ENCODE measurements around the gene SKP1. TPM values are rescaled to one million over a fixed set of nuclear protein-coding genes. Genes with fewer than 3 reads are reported as not detected.

The SKP1 gene
- total RNA-seq, result 100 to 1,000 TPM; 129 to 207 TPM
- polyA plus RNA-seq, result 100 to 1,000 TPM; 298 to 407 TPM

DNA sequence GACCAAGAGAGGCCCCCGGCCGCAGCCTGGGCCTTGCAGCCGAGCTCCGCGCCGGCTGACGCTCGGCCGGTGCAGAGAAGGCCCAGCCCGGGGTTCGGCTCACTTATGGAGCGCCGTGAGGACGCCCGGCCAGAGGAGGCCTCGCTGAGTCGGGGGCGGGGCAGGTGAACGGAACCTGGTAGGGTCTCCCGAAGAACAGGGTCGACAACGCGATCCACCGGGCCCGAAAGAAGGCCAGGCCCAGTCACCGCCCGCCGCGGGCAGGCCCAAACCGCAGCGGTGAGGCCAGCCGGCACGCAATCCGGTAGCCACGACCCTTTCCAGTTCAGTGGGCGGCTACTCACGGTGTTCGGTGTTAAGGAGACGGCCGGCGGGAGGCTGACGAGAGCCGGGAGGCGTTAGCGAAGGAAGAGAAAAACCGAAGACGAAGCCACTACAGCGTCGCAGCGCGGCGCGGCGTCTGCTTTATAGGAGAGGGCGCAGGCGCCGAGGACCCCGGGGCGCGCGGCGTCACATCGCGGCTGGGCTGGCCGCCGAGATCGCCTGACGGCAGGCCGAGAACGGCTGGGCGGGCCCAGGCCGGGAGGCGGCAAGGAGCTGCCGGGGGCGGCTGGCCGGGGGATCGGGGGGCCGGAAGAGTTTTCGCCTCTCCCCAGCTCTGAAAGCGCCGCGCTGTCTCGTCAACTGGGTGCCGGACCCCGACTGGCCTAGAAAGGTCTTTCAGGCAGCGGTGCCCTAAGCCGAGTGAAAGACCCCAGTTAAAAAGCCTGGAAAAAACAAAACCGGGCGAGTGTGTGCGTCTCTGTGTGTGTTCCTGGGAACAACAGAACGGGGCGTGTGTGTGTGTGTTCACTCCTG is at the start of gene SKP1:
TSS of gene SKP1 (minus strand) at position 440 of the 858 bp plus-strand sequence. CDS start 2,928 bp downstream, outside the sequence.
- Histone ChIP-seq H3K9me3 (ENCODE audit: control insufficient read depth in 4 of 4, low read length in 3 of 4) (no peaks in the 10 kb centered on the region), H3K27me3 (ENCODE audit: control insufficient read depth in 4 of 4, insufficient read depth in 4 of 4, low read length in 3 of 4) (no peaks in the 10 kb centered on the region), H3K36me3 (ENCODE audit: control insufficient read depth in 4 of 4, insufficient read depth in 3 of 4, low read depth in 1 of 4, low read length in 3 of 4) (peaks cover 2 to 11% (median 8%) of the 10 kb centered on the region in 4 donors), H3K9ac (ENCODE audit: low read depth in 1 of 2, low read length in 2 of 2) (peak within 1 kb of the TSS; percentile 89 to 98), H3K4me1 (ENCODE audit: control insufficient read depth in 4 of 4, insufficient read depth in 4 of 4, low read length in 3 of 4) (peaks cover 3 to 30% (median 18%) of the 10 kb centered on the region in 4 donors), H3K27ac (ENCODE audit: low read depth in 1 of 2, low read length in 2 of 2) (peak within 1 kb of the TSS; percentile 99), H3K4me3 (ENCODE audit: low read depth in 1 of 3, low read length in 3 of 3) (peak within 1 kb of the TSS; percentile 90 to 98 (median 91))
- TF ChIP-seq HNF4G (IDR thresholded peaks at IDR 0.05) (no peak), TAF1 (conservative IDR thresholded peaks at IDR 0.05) (peak; percentile 83), FOXA1 (IDR thresholded peaks at IDR 0.05) (no peak), ZBTB33 (IDR thresholded peaks at IDR 0.05) (no peak), GABPA (IDR thresholded peaks at IDR 0.05 in 1 of 2, conservative IDR thresholded peaks at IDR 0.05 in 1 of 2) (no peak), HNF4A (conservative IDR thresholded peaks at IDR 0.05) (no peak), JUND (IDR thresholded peaks at IDR 0.05) (no peak), YY1 (IDR thresholded peaks at IDR 0.05) (peak; percentile 48), FOXA2 (IDR thresholded peaks at IDR 0.05) (no peak), NR2F2 (IDR thresholded peaks at IDR 0.05) (no peak), EGR1 (IDR thresholded peaks at IDR 0.05; ENCODE audit: low read depth in 2 of 2) (no peak), RXRA (IDR thresholded peaks at IDR 0.05) (no peak), MAX (IDR thresholded peaks at IDR 0.05) (no peak), RAD21 (IDR thresholded peaks at IDR 0.05) (no peak), SP1 (IDR thresholded peaks at IDR 0.05) (no peak)
- TF ChIP-seq, protein P1, sequence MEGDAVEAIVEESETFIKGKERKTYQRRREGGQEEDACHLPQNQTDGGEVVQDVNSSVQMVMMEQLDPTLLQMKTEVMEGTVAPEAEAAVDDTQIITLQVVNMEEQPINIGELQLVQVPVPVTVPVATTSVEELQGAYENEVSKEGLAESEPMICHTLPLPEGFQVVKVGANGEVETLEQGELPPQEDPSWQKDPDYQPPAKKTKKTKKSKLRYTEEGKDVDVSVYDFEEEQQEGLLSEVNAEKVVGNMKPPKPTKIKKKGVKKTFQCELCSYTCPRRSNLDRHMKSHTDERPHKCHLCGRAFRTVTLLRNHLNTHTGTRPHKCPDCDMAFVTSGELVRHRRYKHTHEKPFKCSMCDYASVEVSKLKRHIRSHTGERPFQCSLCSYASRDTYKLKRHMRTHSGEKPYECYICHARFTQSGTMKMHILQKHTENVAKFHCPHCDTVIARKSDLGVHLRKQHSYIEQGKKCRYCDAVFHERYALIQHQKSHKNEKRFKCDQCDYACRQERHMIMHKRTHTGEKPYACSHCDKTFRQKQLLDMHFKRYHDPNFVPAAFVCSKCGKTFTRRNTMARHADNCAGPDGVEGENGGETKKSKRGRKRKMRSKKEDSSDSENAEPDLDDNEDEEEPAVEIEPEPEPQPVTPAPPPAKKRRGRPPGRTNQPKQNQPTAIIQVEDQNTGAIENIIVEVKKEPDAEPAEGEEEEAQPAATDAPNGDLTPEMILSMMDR (IDR thresholded peaks at IDR 0.05; ENCODE audit: low read depth, low read length, missing input control), result no peak
- TF ChIP-seq, protein P2, sequence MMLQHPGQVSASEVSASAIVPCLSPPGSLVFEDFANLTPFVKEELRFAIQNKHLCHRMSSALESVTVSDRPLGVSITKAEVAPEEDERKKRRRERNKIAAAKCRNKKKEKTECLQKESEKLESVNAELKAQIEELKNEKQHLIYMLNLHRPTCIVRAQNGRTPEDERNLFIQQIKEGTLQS (IDR thresholded peaks at IDR 0.05), result no peak
- TF ChIP-seq, protein P3, sequence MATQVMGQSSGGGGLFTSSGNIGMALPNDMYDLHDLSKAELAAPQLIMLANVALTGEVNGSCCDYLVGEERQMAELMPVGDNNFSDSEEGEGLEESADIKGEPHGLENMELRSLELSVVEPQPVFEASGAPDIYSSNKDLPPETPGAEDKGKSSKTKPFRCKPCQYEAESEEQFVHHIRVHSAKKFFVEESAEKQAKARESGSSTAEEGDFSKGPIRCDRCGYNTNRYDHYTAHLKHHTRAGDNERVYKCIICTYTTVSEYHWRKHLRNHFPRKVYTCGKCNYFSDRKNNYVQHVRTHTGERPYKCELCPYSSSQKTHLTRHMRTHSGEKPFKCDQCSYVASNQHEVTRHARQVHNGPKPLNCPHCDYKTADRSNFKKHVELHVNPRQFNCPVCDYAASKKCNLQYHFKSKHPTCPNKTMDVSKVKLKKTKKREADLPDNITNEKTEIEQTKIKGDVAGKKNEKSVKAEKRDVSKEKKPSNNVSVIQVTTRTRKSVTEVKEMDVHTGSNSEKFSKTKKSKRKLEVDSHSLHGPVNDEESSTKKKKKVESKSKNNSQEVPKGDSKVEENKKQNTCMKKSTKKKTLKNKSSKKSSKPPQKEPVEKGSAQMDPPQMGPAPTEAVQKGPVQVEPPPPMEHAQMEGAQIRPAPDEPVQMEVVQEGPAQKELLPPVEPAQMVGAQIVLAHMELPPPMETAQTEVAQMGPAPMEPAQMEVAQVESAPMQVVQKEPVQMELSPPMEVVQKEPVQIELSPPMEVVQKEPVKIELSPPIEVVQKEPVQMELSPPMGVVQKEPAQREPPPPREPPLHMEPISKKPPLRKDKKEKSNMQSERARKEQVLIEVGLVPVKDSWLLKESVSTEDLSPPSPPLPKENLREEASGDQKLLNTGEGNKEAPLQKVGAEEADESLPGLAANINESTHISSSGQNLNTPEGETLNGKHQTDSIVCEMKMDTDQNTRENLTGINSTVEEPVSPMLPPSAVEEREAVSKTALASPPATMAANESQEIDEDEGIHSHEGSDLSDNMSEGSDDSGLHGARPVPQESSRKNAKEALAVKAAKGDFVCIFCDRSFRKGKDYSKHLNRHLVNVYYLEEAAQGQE (IDR thresholded peaks at IDR 0.05), result peak; percentile 85
- DNase-seq (ENCODE audit: low spot score), result peak; percentile 90
- under 1% methylated on average over 92 of the region's 92 CpGs for WGBS

All from liver (tissue), 9 donors.